HUES6 (cell line): ENCODE measurements around the gene NCR3LG1.

ENCODE experiments used
- H3K27ac ChIP-seq: 2 replicates; pipeline ENCODE4 v1.7.0; 2013; ENCODE audit warnings: low read depth, mild to moderate bottlenecking, low read length, inconsistent platforms
- H3K27me3 ChIP-seq: 2 replicates; pipeline ENCODE4 v1.6.1; 2013; ENCODE audit warnings: low read length; ENCODE audit not compliant: control insufficient read depth, insufficient read depth
- H3K36me3 ChIP-seq: 2 replicates; pipeline ENCODE4 v1.6.1; 2013; ENCODE audit warnings: low read length; ENCODE audit not compliant: control insufficient read depth, insufficient read depth
- H3K4me1 ChIP-seq: 2 replicates; pipeline ENCODE4 v1.6.1; 2013; ENCODE audit warnings: low read length; ENCODE audit not compliant: control insufficient read depth, insufficient read depth
- H3K4me3 ChIP-seq: 2 replicates; pipeline ENCODE4 v1.5.1; 2013; ENCODE audit warnings: low read depth, low read length
- H3K9ac ChIP-seq: one replicate; pipeline ENCODE4 v1.6.1; 2013; ENCODE audit warnings: mild to moderate bottlenecking, low read length
- H3K9me3 ChIP-seq: 2 replicates; pipeline ENCODE4 v1.6.1; 2013; ENCODE audit warnings: low read depth, low read length; ENCODE audit not compliant: control insufficient read depth, insufficient read depth

The NCR3LG1 gene

GRCh38 chr11:17386331-17387084 lies 34.9 kb downstream of the NCR3LG1 start:
- Histone ChIP-seq H3K4me3 (no peak overlapping the region), H3K9ac (no peak overlapping the region), H3K36me3 (no peaks in the 10 kb centered on the region), H3K27ac (no peak overlapping the region), H3K4me1 (peaks cover 9% of the 10 kb centered on the region), H3K9me3 (no peaks in the 10 kb centered on the region), H3K27me3 (peaks cover 39% of the 10 kb centered on the region)

DNA sequence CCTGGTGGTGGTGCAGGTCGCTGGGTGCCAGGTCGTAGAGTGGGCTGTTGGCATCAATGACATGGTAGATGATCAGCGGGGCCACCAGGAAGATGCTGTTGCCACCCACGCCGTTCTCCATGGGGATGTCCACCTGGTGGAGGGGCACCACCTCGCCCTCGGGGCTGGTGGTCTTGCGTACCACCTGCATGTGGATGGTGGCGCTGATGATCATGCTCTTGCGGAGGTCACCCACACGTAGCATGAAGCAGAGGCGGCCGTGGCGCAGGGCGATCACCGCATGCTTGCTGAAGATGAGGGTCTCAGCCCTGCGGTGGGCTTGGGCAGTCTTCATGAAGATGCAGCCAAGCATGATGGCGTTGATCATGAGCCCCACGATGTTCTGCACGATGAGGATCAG lies 35.7 kb downstream of the NCR3LG1 start:
- no peak overlapping the region for H3K4me3 ChIP-seq
- H3K9ac ChIP-seq = no peak overlapping the region
- H3K9me3 ChIP-seq = no peaks in the 10 kb centered on the region
- H3K36me3 ChIP-seq = no peaks in the 10 kb centered on the region
- peaks cover 9% of the 10 kb centered on the region for H3K4me1 ChIP-seq
- peaks cover 45% of the 10 kb centered on the region for H3K27me3 ChIP-seq
- H3K27ac ChIP-seq = no peak overlapping the region

- Histone ChIP-seq H3K4me1 (peaks cover 9% of the 10 kb centered on the region), H3K4me3 (no peak overlapping the region), H3K27ac (no peak overlapping the region), H3K9ac (no peak overlapping the region), H3K9me3 (no peaks in the 10 kb centered on the region), H3K36me3 (no peaks in the 10 kb centered on the region), H3K27me3 (peaks cover 45% of the 10 kb centered on the region)
These were observed 36.2 kb downstream of the NCR3LG1 start for GRCh38 chr11:17387811-17388210.

GRCh38 chr11:17388609-17389210 lies 37.1 kb downstream of the NCR3LG1 start, which contains the start of gene KCNJ11:
Gene KCNJ11, minus strand, starts transcription at chr11:17388659. Its CDS starts 568 bp downstream, at chr11:17388091.
- H3K4me1 ChIP-seq = peaks cover 9% of the 10 kb centered on the region
- no peaks in the 10 kb centered on the region for H3K9me3 ChIP-seq
- peak within 1 kb of the TSS; percentile 57 for H3K4me3 ChIP-seq
- no peak within 1 kb of the TSS for H3K27ac ChIP-seq
- no peak within 1 kb of the TSS for H3K9ac ChIP-seq
- peaks cover 45% of the 10 kb centered on the region for H3K27me3 ChIP-seq
- no peaks in the 10 kb centered on the region for H3K36me3 ChIP-seq

- Histone ChIP-seq H3K9ac (no peak overlapping the region), H3K36me3 (no peaks in the 10 kb centered on the region), H3K27me3 (peaks cover 45% of the 10 kb centered on the region), H3K9me3 (no peaks in the 10 kb centered on the region), H3K27ac (no peak overlapping the region), H3K4me3 (peak overlapping the region; percentile 57), H3K4me1 (peaks cover 9% of the 10 kb centered on the region)
These were observed 37.8 kb downstream of the NCR3LG1 start for GRCh38 chr11:17389211-17389956.

- Histone ChIP-seq H3K4me1 (peaks cover 9% of the 10 kb centered on the region), H3K27ac (no peak overlapping the region), H3K9me3 (no peaks in the 10 kb centered on the region), H3K9ac (no peak overlapping the region), H3K27me3 (peaks cover 45% of the 10 kb centered on the region), H3K4me3 (peak overlapping the region; percentile 57), H3K36me3 (no peaks in the 10 kb centered on the region)
These were observed 38.5 kb downstream of the NCR3LG1 start for GRCh38 chr11:17389957-17390649.

- H3K9ac ChIP-seq = no peak overlapping the region
- no peak overlapping the region for H3K27ac ChIP-seq
- H3K27me3 ChIP-seq = peaks cover 45% of the 10 kb centered on the region
- H3K9me3 ChIP-seq = no peaks in the 10 kb centered on the region
- no peaks in the 10 kb centered on the region for H3K36me3 ChIP-seq
- H3K4me1 ChIP-seq = peaks cover 5% of the 10 kb centered on the region; the same call in 1 of the 2 replicates
- H3K4me3 ChIP-seq = no peak overlapping the region
These were observed 40.1 kb downstream of the NCR3LG1 start for GRCh38 chr11:17391493-17392355.

- Histone ChIP-seq H3K4me3 (no peak overlapping the region), H3K9me3 (no peaks in the 10 kb centered on the region), H3K4me1 (peaks cover 5% of the 10 kb centered on the region; the same call in 1 of the 2 replicates), H3K27me3 (peaks cover 33% of the 10 kb centered on the region), H3K36me3 (no peaks in the 10 kb centered on the region), H3K27ac (no peak overlapping the region), H3K9ac (no peak overlapping the region)
These were observed 41.3 kb downstream of the NCR3LG1 start for GRCh38 chr11:17392872-17393271.

DNA sequence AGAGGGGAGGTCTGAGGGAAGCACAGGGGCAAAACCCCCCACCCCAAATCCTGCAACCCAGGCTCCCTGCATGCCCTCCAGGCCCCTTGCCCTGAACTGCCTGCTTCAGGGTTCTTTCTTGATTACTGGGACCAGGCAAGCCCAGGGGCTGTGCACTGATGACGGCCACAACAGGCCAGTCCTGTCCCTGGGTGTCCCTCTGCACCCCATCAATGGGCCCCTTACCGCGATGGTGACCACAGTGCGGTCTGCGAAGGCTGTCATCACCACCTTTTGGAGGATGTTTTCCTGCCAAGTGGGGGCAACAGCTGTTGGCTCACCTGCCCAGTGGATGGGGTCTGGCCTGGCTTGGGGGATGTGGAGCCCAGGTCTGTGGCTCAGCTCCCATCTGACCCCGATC lies 41.9 kb downstream of the NCR3LG1 start:
- Histone ChIP-seq H3K36me3 (no peaks in the 10 kb centered on the region), H3K9me3 (no peaks in the 10 kb centered on the region), H3K4me3 (no peak overlapping the region), H3K27me3 (peaks cover 27% of the 10 kb centered on the region), H3K9ac (no peak overlapping the region), H3K4me1 (peaks cover 5% of the 10 kb centered on the region; the same call in 1 of the 2 replicates), H3K27ac (no peak overlapping the region)

DNA sequence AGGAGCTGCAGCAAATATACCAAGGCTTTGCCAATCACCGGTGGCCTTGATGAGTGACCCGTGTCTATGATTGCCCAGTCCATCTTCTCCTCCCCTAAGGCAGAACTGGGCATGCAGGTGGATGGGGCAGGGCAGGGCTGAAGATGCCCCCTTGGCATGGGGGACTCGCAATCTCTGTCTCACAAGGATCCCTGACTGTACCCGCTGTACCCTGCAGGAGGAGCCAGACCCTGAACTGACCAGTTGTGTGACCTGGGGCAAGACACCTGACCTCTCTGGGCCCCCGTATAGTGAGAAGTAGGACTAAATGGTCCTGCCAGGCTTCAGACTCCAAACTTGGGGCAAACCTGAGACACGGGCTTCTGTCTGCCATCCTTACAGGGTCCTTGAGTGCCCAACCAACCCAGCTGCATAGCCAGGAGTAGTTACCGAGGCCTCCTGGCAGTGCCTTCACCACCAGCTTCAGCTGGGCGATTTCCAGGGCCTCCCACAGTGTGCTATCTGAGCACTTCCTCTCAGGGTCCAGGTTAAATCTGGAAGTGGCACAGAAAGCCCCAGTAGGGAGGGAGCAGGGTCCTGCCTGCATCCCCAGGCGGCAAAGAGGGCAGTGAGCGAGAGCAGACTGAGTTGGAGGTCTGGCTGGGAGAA lies 43.3 kb downstream of the NCR3LG1 start:
- Histone ChIP-seq H3K27me3 (peaks cover 21% of the 10 kb centered on the region), H3K4me3 (no peak overlapping the region), H3K9me3 (no peaks in the 10 kb centered on the region), H3K9ac (no peak overlapping the region), H3K27ac (no peak overlapping the region), H3K36me3 (no peaks in the 10 kb centered on the region), H3K4me1 (peaks cover 4% of the 10 kb centered on the region; the same call in 1 of the 2 replicates)
